ENCODE measurements around the gene GOLGA8F.
"Not testable (repeated sequence)": the region's sequence is repeated elsewhere in the genome, so short reads cannot be mapped to it uniquely, and the experiment has no call there.

Gene GOLGA8F

GRCh38 chr15:28378364-28378763 lies at the start of gene GOLGA8F:
GOLGA8F (plus strand) TSS chr15:28378664; CDS start chr15:28378762, 98 bp downstream.
- DNase-seq = not testable (repeated sequence)

- not testable (repeated sequence) for DNase-seq
Measured at GRCh38 chr15:28357984-28358383, 20.5 kb upstream of the GOLGA8F start, which contains the start of gene GOLGA6L24. GOLGA6L24 (minus strand) TSS chr15:28358084; CDS start chr15:28358023, 61 bp downstream.

DNA sequence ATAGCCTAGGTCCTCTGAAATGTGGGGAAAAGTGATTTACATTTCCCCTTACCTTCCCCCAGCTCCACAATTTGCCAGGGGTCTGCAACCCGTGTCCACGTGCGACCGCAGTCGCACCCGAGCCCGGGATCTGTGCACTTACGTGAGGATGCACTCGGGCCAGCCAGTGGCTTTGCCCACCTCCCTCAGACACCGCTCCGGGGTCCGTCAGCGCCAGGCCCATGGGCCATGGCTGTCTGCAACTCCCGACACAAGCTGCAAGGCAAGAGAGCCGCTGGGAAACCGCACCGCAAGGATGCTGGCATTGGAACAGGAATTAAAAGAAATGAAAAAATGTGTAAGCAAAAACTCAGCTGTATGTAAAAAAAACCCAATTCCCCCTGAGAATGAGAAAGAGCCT lies 13.0 kb upstream of the GOLGA8F start:
- DNase-seq = not testable (repeated sequence)

GRCh38 chr15:28380053-28380452 lies 1.6 kb downstream of the GOLGA8F start:
- DNase-seq = not testable (repeated sequence)

DNA sequence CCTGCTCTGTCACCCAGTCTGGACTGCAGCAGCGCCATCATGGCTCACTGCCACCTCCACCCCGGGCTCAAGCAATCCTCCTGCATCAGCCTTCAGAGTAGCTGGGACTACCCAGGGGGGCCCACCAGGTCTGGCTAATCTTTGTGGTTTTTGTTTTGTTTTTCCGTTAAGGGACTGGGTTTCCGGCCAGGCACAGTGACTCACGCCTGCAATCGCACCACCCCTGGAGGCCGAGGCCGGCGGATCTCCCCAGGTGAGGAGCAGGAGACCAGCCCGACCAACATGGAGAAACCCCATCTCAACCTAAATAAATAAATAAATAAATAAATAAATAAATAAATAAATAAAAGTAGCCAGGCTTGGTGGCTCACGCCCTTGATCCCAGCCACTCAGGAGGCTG lies 17.6 kb downstream of the GOLGA8F start:
- DNase-seq = not testable (repeated sequence)

DNA sequence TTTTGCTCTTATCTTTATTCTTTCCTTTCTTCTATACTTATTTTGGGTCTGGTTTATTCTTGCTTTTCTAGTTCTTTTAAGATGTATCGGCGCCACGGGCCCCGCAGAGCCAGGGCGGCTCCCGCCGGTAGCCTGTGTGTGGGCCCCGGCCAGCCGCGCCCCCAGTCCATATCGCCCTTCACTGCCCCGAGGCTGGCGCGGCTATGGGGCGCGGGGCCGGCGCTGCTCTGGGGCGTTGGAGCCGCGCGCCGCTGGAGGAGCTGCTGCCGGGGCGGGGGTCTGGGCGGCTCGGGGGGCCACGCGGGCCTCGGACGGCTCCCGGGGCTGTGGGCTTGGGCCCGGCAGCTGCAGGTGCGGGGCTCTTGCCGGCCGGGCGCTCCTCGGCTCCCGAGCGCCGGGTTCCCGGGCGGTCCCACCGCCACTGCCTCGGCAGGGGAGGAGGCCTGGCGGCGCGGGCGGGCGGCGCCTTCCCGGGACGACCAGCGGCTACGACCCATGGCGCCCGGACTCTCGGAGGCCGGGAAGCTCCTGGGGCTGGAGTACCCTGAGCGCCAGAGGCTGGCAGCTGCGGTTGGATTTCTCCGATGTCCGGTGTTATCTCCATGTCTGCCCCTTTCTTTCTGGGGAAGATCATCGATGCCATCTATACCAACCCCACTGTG lies 24.4 kb downstream of the GOLGA8F start:
- DNase-seq = not testable (repeated sequence)

- DNase-seq = not testable (repeated sequence)
Measured at GRCh38 chr15:28420470-28420869, 42.0 kb downstream of the GOLGA8F start.

DNA sequence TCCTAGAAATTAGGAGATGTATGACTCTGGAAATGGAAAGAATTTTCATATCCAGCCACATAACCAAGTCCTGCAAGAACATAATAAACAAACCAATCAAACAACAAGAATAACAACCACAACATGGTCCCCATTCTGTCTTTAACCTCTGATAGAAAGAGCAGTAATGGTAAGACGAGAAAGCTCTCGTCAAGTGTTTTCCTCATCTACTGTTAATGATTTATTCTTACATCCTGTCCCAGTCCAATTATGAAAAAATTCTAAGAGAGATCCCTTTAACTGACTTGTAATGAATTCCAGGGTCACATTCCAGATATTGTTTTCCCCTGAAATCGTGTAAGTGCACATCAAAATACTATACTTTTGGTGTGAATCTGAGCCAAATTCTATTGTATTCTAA lies 57.1 kb downstream of the GOLGA8F start:
- DNase-seq = not testable (repeated sequence)

Measured in stimulated activated CD4-positive, alpha-beta T cell treated with anti-CD3 and anti-CD28 coated beads, Interleukin-12 subunit alpha, Interleukin-12 subunit beta, amount 100 ng/mL, for 4 hours (primary cell).